Measurements from ENCODE around the gene HMOX2.

The HMOX2 gene, protein sequence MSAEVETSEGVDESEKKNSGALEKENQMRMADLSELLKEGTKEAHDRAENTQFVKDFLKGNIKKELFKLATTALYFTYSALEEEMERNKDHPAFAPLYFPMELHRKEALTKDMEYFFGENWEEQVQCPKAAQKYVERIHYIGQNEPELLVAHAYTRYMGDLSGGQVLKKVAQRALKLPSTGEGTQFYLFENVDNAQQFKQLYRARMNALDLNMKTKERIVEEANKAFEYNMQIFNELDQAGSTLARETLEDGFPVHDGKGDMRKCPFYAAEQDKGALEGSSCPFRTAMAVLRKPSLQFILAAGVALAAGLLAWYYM

DNA sequence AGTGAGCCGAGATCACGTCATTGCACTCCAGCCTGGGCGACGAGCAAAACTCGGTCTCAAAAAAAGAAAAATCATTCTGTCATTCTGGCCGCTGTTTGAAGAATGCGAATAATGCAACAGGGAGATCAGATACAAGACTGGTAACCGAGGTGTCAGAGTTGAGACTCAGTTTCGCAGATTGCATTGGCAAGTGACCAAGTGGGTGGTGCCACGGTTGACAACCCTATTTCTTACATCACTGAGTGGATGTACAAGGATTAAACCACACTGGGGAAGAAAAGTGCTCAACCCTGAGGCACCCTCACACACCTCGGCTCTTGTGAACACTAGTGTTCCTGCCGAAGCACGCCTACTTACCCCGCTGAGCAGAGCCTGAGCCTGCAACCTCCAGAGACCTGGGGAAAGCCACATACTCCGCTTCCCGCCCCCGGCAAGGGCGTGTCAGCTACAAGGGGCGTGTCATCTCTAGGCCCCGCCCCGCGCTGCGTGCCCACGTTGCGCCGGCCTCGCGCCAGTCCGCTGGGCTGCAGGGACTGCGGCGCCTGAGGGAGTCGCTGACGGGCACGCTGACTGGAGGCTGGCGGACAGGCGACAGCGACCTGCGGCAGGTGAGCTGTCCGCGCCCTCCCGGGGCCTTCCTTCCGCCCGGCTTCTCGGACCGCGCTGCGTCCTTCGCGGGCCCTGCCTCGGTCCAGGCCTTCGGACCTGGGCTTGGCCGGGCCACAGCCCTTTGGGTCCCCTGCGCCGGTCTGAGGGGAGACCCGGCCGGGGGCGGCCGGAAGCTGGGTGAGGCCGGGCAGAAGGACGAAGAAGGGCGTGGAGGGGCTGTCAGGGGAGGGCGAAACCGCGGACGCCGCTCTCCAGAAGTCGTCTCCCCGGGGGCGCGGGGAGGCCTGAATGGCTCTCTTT is at the start of gene HMOX2:
TSS of gene HMOX2 (plus strand) at position 519 of the 909 bp plus-strand sequence. CDS start 29,127 bp downstream, outside the sequence.
- POLR2A ChIA-PET: interaction anchor here (0.6 to 1.5 kb wide), 8 partner anchors 8 to 420 kb away, joined by 3 to 6 read pairs (median 3); no protein-coding TSS in a partner anchor
- CTCF ChIA-PET: interaction anchor here (0.6 to 1.3 kb wide), 3 partner anchors 12 to 15 kb away, joined by 3 to 5 read pairs (median 3); no protein-coding TSS in a partner anchor
- peak; percentile 76 for TF ChIP-seq SP1 (IDR thresholded peaks at IDR 0.05)
- no peak; the same call in 1 of the 2 replicates for TF ChIP-seq ELF4 (IDR thresholded peaks at IDR 0.05)
- no peak for TF ChIP-seq FOXA1 (IDR thresholded peaks at IDR 0.05)
- TF ChIP-seq FOXM1 (IDR thresholded peaks at IDR 0.05; ENCODE audit: borderline replicate concordance): no peak
- no peak for TF ChIP-seq SUZ12 (IDR thresholded peaks at IDR 0.05)
- no peak for TF ChIP-seq TARDBP (IDR thresholded peaks at IDR 0.05)
- peak; percentile 96 for TF ChIP-seq L3MBTL2 (conservative IDR thresholded peaks at IDR 0.05)
- no peak for TF ChIP-seq LEF1 (IDR thresholded peaks at IDR 0.05; ENCODE audit: borderline replicate concordance)
- TF ChIP-seq ZNF384 (IDR thresholded peaks at IDR 0.05): no peak
- TF ChIP-seq FOXK2 (IDR thresholded peaks at IDR 0.05): no peak
- peak; percentile 76; the same call in 1 of the 2 replicates for TF ChIP-seq PKNOX1 (IDR thresholded peaks at IDR 0.05)
- peak; percentile 95 for DNase-seq (ENCODE audit: extremely low spot score)

DNA sequence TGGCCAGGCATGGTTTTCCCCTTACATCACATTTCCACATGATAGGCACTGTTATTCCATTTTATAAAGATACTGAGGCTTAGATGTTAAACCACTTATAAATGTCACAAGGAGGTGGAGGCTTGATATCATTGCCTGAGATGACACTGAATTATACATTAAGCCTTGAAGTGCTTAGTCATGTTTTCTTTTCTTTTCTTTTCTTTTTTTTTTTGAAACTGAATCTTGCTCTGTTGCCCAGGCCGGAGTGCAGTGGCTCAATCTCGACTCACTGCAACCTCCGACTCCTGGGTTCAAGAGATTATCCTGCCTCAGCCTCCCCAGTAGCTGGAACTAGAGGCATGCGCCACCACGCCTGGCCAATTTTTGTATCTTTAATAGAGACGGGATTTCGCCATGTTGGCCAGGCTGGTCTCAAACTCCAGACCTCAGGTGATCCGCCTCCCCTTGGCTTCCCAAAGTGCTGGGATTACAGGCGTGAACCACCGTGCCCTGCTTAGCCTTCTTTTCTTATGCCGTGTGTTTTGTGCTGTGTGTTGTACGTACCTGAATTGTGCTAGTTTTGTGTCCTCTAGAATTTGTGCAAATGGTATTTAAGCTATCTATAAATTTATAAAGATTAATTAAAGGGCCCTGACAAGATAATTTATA is 49.4 kb upstream of the HMOX2 start:
- CTCF ChIA-PET: no interaction called here
- no peak for TF ChIP-seq FOXM1 (IDR thresholded peaks at IDR 0.05; ENCODE audit: borderline replicate concordance)
- no peak for TF ChIP-seq FOXK2 (IDR thresholded peaks at IDR 0.05)
- no peak for TF ChIP-seq ZNF384 (IDR thresholded peaks at IDR 0.05)
- no peak for TF ChIP-seq FOXA1 (IDR thresholded peaks at IDR 0.05)
- no peak for TF ChIP-seq NFRKB (IDR thresholded peaks at IDR 0.05)
- no peak for TF ChIP-seq BHLHE40 (IDR thresholded peaks at IDR 0.05; ENCODE audit: borderline replicate concordance)
- no peak for TF ChIP-seq SP1 (IDR thresholded peaks at IDR 0.05)
- no peak for TF ChIP-seq TARDBP (IDR thresholded peaks at IDR 0.05)
- no peak for TF ChIP-seq L3MBTL2 (conservative IDR thresholded peaks at IDR 0.05)
- no peak for TF ChIP-seq LEF1 (IDR thresholded peaks at IDR 0.05; ENCODE audit: borderline replicate concordance)
- TF ChIP-seq HDGF (IDR thresholded peaks at IDR 0.05; ENCODE audit: borderline replicate concordance): no peak
- no peak for DNase-seq (ENCODE audit: extremely low spot score)
- POLR2A ChIA-PET: interaction anchor here (1.8 kb wide), 1 partner anchor 10 kb away, joined by 7 read pairs; the partner anchor contains the start of gene CORO7

GRCh38 chr16:4428500-4428899 is 47.7 kb upstream of the HMOX2 start:
- TF ChIP-seq L3MBTL2 (conservative IDR thresholded peaks at IDR 0.05): no peak
- TF ChIP-seq LEF1 (IDR thresholded peaks at IDR 0.05; ENCODE audit: borderline replicate concordance): no peak
- TF ChIP-seq ARNT (IDR thresholded peaks at IDR 0.05): no peak
- no peak for TF ChIP-seq ELF4 (IDR thresholded peaks at IDR 0.05)
- TF ChIP-seq FOXK2 (IDR thresholded peaks at IDR 0.05): no peak
- TF ChIP-seq BHLHE40 (IDR thresholded peaks at IDR 0.05; ENCODE audit: borderline replicate concordance): no peak
- TF ChIP-seq SUZ12 (IDR thresholded peaks at IDR 0.05): no peak
- no peak for TF ChIP-seq CTBP1 (IDR thresholded peaks at IDR 0.05; ENCODE audit: borderline replicate concordance)
- no peak for TF ChIP-seq SP1 (IDR thresholded peaks at IDR 0.05)
- TF ChIP-seq PKNOX1 (IDR thresholded peaks at IDR 0.05): no peak
- TF ChIP-seq ZNF384 (IDR thresholded peaks at IDR 0.05): no peak
- TF ChIP-seq TARDBP (IDR thresholded peaks at IDR 0.05): no peak
- TF ChIP-seq FOXA1 (IDR thresholded peaks at IDR 0.05): no peak
- CTCF ChIA-PET: no interaction called here
- POLR2A ChIA-PET: interaction anchor here (1.8 kb wide), 1 partner anchor 11 kb away, joined by 7 read pairs; the partner anchor contains the start of gene CORO7
- DNase-seq (ENCODE audit: extremely low spot score): no peak

DNA sequence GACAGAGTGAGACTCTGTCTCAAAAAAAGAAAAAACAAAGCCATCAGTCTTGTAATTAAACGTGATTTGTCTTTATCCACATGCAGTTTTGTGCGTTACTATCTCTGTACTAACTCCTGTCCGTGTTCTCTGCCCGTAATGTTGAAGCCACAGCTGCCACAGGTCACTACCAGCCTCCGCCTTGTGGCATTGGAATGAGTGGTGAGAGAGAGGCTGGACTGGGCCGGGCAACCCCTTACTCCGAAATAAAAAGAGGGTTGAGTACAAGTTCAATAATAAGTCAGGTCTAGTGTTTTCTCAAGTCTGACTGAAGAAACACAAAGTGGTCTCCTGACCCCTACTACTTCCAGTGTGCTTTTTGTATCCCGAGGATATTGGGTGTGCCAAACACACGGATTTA is 45.2 kb upstream of the HMOX2 start:
- POLR2A ChIA-PET: no interaction called here
- CTCF ChIA-PET: no interaction called here
- no peak for DNase-seq (ENCODE audit: extremely low spot score)
- TF ChIP-seq FOXK2 (IDR thresholded peaks at IDR 0.05) (no peak), NFRKB (IDR thresholded peaks at IDR 0.05) (no peak), SP1 (IDR thresholded peaks at IDR 0.05) (no peak), TARDBP (IDR thresholded peaks at IDR 0.05) (no peak), CTBP1 (IDR thresholded peaks at IDR 0.05; ENCODE audit: borderline replicate concordance) (no peak), SUZ12 (IDR thresholded peaks at IDR 0.05) (no peak), HDGF (IDR thresholded peaks at IDR 0.05; ENCODE audit: borderline replicate concordance) (no peak), LEF1 (IDR thresholded peaks at IDR 0.05; ENCODE audit: borderline replicate concordance) (no peak), ELF4 (IDR thresholded peaks at IDR 0.05) (no peak), PKNOX1 (IDR thresholded peaks at IDR 0.05) (no peak), FOXM1 (IDR thresholded peaks at IDR 0.05; ENCODE audit: borderline replicate concordance) (no peak), ARNT (IDR thresholded peaks at IDR 0.05) (no peak), L3MBTL2 (conservative IDR thresholded peaks at IDR 0.05) (no peak), BHLHE40 (IDR thresholded peaks at IDR 0.05; ENCODE audit: borderline replicate concordance) (no peak), FOXA1 (IDR thresholded peaks at IDR 0.05) (no peak), ZNF384 (IDR thresholded peaks at IDR 0.05) (no peak)

DNA sequence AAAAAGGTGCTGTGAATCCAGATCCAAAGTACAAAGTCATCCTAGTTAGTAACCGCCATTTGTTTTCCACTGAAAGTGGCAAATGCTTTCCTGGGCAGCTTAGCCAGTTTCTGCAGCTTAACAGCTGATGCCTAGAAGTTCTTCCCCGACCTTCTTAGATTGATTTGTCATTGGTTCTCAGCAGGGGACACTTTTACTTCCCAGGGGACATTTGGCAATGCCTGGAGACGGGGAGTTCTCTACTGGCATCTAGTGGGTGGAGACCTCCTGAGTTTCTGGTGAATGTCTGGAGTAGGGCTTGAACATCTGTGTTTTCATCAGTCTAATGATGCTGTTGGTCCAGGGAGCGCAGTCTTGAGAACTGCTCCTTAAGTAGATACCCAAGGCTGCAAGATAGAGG is 43.0 kb upstream of the HMOX2 start:
- no peak for DNase-seq (ENCODE audit: extremely low spot score)
- POLR2A ChIA-PET: no interaction called here
- TF ChIP-seq PKNOX1 (IDR thresholded peaks at IDR 0.05): no peak
- TF ChIP-seq FOXM1 (IDR thresholded peaks at IDR 0.05; ENCODE audit: borderline replicate concordance): no peak
- no peak for TF ChIP-seq L3MBTL2 (conservative IDR thresholded peaks at IDR 0.05)
- TF ChIP-seq ELF4 (IDR thresholded peaks at IDR 0.05): no peak
- no peak for TF ChIP-seq CTBP1 (IDR thresholded peaks at IDR 0.05; ENCODE audit: borderline replicate concordance)
- TF ChIP-seq BHLHE40 (IDR thresholded peaks at IDR 0.05; ENCODE audit: borderline replicate concordance): no peak
- no peak for TF ChIP-seq LEF1 (IDR thresholded peaks at IDR 0.05; ENCODE audit: borderline replicate concordance)
- no peak for TF ChIP-seq SUZ12 (IDR thresholded peaks at IDR 0.05)
- no peak for TF ChIP-seq ARNT (IDR thresholded peaks at IDR 0.05)
- CTCF ChIA-PET: no interaction called here
